ENCODE results near the gene SAP30BP.

DNA sequence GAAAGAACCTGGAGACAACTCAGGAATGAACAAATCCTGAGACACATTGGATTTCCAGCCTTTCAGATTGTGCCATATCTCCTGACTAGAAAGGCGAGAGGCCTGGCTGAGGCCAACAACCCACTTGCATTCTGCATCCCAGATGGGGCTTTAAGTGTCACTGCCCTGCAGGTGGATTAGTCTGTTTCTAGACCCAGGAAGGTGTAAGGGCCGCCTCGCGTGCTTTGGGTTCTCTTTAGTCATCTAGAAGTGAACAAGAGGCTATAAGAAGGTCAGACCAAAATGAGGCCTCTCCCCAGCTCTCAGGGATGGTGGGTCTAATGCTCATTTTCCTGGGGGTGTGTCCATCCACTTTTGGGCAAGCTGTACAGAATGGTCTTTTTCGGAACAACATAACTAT, 4.9 kb downstream of the SAP30BP start:
- TF ChIP-seq CTCF (IDR thresholded peaks at IDR 0.05; ENCODE audit: control extremely low read depth in 1 of 3, insufficient read depth in 1 of 3, low read depth in 1 of 3, low read length in 3 of 3) (no peak), POU5F1 (IDR thresholded peaks at IDR 0.05; ENCODE audit: low read depth, low read length) (no peak), GABPA (IDR thresholded peaks at IDR 0.05; ENCODE audit: borderline replicate concordance, insufficient read depth, low read length) (no peak), CEBPB (IDR thresholded peaks at IDR 0.05; ENCODE audit: low read depth, low read length) (no peak)

All from H1 (cell line).